B cell (primary cell): Measurements from ENCODE around the gene FBXW5. TPM values are rescaled to one million over a fixed set of nuclear protein-coding genes. Genes with fewer than 3 reads are reported as not detected.

Experiments
- ATAC-seq: fragments of 200-7000 bp; cut with Tn5 transposase; one replicate; pipeline ENCODE4 v1.10.0; 2021; ENCODE audit warnings: low read depth, mild to moderate bottlenecking, moderate number of reproducible peaks, moderate library complexity
- CTCF ChIA-PET: fragments of 350-600 bp; sonication (Branson Sonifier 250); formaldehyde crosslinking; loops from one replicate; lab custom pipeline; 2021; ENCODE audit warnings: antibody characterized with exemption, inconsistent platforms; lab: Charles Lee
- POLR2A ChIA-PET: fragments of 350-600 bp; sonication (Branson Sonifier 250); formaldehyde crosslinking; loops from one replicate; lab custom pipeline; 2021; ENCODE audit warnings: antibody characterized with exemption; lab: Charles Lee
- DNase-seq: peaks from one replicate; pipeline ENCODE4 v3.0.0; 2013
- H2AFZ ChIP-seq: 2 replicates; pipeline ENCODE4 v1.6.1; 2012; ENCODE audit warnings: mild to moderate bottlenecking, low read depth, low read length; ENCODE audit not compliant: insufficient read depth, poor library complexity, severe bottlenecking
- H3K27ac ChIP-seq, 2 donors: 1 replicate in 1 of 2; 2 replicates in 1 of 2; pipeline ENCODE4 v1.5.1; 2012 to 2013; ENCODE audit warnings: low read length in 2 of 2, mild to moderate bottlenecking in 2 of 2, moderate library complexity in 1 of 2
- H3K27me3 ChIP-seq, 4 experiments: fragments of 200-600 bp in 1 of 4; sonication (generic) in 1 of 4; replicated peaks in 1 of 4; 1 replicate in 2 of 4; 2 replicates in 2 of 4; pipeline versions ENCODE4 v1.6.1 to v1.7.0; 2013 to 2016; ENCODE audit warnings: low read length in 3 of 4, mild to moderate bottlenecking in 2 of 4, mixed read lengths in 1 of 4, moderate library complexity in 1 of 4; ENCODE audit not compliant: insufficient read depth in 4 of 4, control insufficient read depth in 3 of 4; ENCODE audit errors: control extremely low read depth in 1 of 4
- H3K36me3 ChIP-seq, 2 experiments: replicated peaks in 1 of 2; 1 replicate in 1 of 2; 2 replicates in 1 of 2; pipeline versions ENCODE4 v1.6.1 to v1.7.1; 2013; ENCODE audit warnings: low read length in 1 of 2; ENCODE audit not compliant: insufficient read depth in 2 of 2, control insufficient read depth in 1 of 2; ENCODE audit errors: control extremely low read depth in 1 of 2, extremely low read depth in 1 of 2
- H3K4me1 ChIP-seq, 2 donors: fragments of 200-600 bp in 1 of 2; sonication (generic) in 1 of 2; 1 replicate in 1 of 2; 2 replicates in 1 of 2; pipeline versions ENCODE4 v1.5.1 to v1.6.1; 2013 to 2017; ENCODE audit warnings: low read length in 2 of 2; ENCODE audit not compliant: control insufficient read depth in 2 of 2, insufficient read depth in 2 of 2
- H3K4me2 ChIP-seq: replicated peaks from 2 replicates; pipeline ENCODE3; 2012; ENCODE audit warnings: mild to moderate bottlenecking, low read depth, low read length; ENCODE audit not compliant: poor library complexity, severe bottlenecking
- H3K4me3 ChIP-seq, 5 experiments: fragments of 200-600 bp in 1 of 5; sonication (generic) in 1 of 5; 1 replicate in 3 of 5; 2 replicates in 2 of 5; pipeline versions ENCODE4 v1.5.1 to v1.7.0; 2011 to 2016; ENCODE audit warnings: low read length in 4 of 5, mild to moderate bottlenecking in 4 of 5, low read depth in 2 of 5, control low read depth in 1 of 5, moderate library complexity in 1 of 5; ENCODE audit not compliant: insufficient read depth in 1 of 5; ENCODE audit errors: control extremely low read depth in 1 of 5, extremely low read depth in 1 of 5
- H3K79me2 ChIP-seq: fragments of 200-600 bp; sonication (generic); one replicate; pipeline ENCODE4 v1.6.0; 2016; ENCODE audit warnings: low read length; ENCODE audit not compliant: control insufficient read depth, insufficient read depth
- H3K9ac ChIP-seq: fragments of 200-600 bp; sonication (generic); 2 replicates; pipeline ENCODE4 v1.6.1; 2017; ENCODE audit warnings: mild to moderate bottlenecking, low read length, moderate library complexity
- H3K9me3 ChIP-seq, 3 donors: one replicate each; pipeline versions ENCODE4 v1.6.1 to v1.7.1; 2013; ENCODE audit warnings: low read length in 2 of 3; ENCODE audit not compliant: control insufficient read depth in 2 of 3, insufficient read depth in 1 of 3; ENCODE audit errors: control extremely low read depth in 1 of 3
- H4K20me1 ChIP-seq: 2 replicates; pipeline ENCODE4 v1.6.0; 2012; ENCODE audit warnings: mild to moderate bottlenecking, low read length; ENCODE audit not compliant: insufficient read depth, control insufficient read depth, poor library complexity, severe bottlenecking
- H3K27ac Mint-ChIP-seq: one replicate; pipeline ENCODE4 v1.8.0; 2021; ENCODE audit warnings: mixed read lengths
- H3K27me3 Mint-ChIP-seq: one replicate; pipeline ENCODE4 v1.8.0; 2021; ENCODE audit warnings: mixed read lengths
- H3K4me1 Mint-ChIP-seq: one replicate; pipeline ENCODE4 v1.8.0; 2021; ENCODE audit warnings: mixed read lengths
- H3K4me3 Mint-ChIP-seq: one replicate; pipeline ENCODE4 v1.8.0; 2021; ENCODE audit warnings: mixed read lengths
- H3K9me3 Mint-ChIP-seq: one replicate; pipeline ENCODE4 v1.8.0; 2022; ENCODE audit warnings: mixed read lengths; ENCODE audit not compliant: insufficient read depth
- EZH2 ChIP-seq: IDR thresholded peaks from 2 replicates; pipeline ENCODE4 v1.6.1; 2012; ENCODE audit warnings: borderline replicate concordance, low read depth, mild to moderate bottlenecking, moderate library complexity, low read length; ENCODE audit not compliant: insufficient read depth, poor library complexity, severe bottlenecking
- WGBS: methylation state at CpG from one replicate; pipeline ENCODE4 v1.1.5; 2013; ENCODE audit warnings: missing lambda C conversion rate; ENCODE audit not compliant: insufficient coverage; 5-methylcytosine and 5-hydroxymethylcytosine counted together
- intact Hi-C: fragments of 100-400 bp; cut with micrococcal nuclease; formaldehyde crosslinking; loops from one replicate; pipeline ENCODE4 v1.10.0; 2022
- polyA plus RNA-seq: library from polyadenylated mRNA; depleted of rRNA; stranded (reverse); fragments of >200 nt; gene quantifications from 2 replicates; pipeline ENCODE4 v1.2.3, GENCODE V29; 2012
- total RNA-seq, 2 donors: library from RNA; stranded (reverse); fragments of 120-200 nt in 1 of 2; gene quantifications; 1 replicate in 1 of 2; 2 replicates in 1 of 2; pipeline versions ENCODE4 v1.2.3 to v1.2.4, GENCODE V29; 2013 to 2022
- TF ChIP-seq, protein P1 (sequence below): fragments of 200-600 bp; IDR thresholded peaks from one replicate; pipeline ENCODE4 v1.8.0; 2022; ENCODE audit warnings: antibody characterized with exemption, mild to moderate bottlenecking

The FBXW5 gene
- total and polyA plus RNA-seq, 2 donors (not counting 1 experiment from before 2014, with no cell fraction given) = 99.6 to 195 TPM

GRCh38 chr9:136963341-136963740, 18.8 kb upstream of the FBXW5 start:
- Mint-ChIP-seq H3K9me3 (no peaks in the 10 kb centered on the region), H3K27ac (no peak overlapping the region), H3K27me3 (peaks cover 5% of the 10 kb centered on the region), H3K4me1 (peaks cover 11% of the 10 kb centered on the region), H3K4me3 (no peak overlapping the region)
- CTCF ChIA-PET = no interaction called here
- ATAC-seq (no peak), DNase-seq (no peak)
- intact Hi-C loops = no loop called here
- 91% methylated on average over 15 of the region's 15 CpGs for WGBS
- Histone ChIP-seq H3K36me3 (no peaks in the 10 kb centered on the region), H3K9ac (no peak overlapping the region), H3K9me3 (peaks cover 0 to 2% (median 0%) of the 10 kb centered on the region in 3 donors), H3K27ac (no peak overlapping the region), H3K79me2 (no peaks in the 10 kb centered on the region), H3K27me3 (peaks cover 0 to 7% (median under 1%) of the 10 kb centered on the region in 4 experiments), H3K4me1 (peaks cover 5 to 10% of the 10 kb centered on the region in 2 donors), H3K4me2 (no peak overlapping the region), H4K20me1 (no peaks in the 10 kb centered on the region), H2AFZ (no peak overlapping the region), H3K4me3 (no peak overlapping the region)
- POLR2A ChIA-PET = no interaction called here
- TF ChIP-seq, protein P1, sequence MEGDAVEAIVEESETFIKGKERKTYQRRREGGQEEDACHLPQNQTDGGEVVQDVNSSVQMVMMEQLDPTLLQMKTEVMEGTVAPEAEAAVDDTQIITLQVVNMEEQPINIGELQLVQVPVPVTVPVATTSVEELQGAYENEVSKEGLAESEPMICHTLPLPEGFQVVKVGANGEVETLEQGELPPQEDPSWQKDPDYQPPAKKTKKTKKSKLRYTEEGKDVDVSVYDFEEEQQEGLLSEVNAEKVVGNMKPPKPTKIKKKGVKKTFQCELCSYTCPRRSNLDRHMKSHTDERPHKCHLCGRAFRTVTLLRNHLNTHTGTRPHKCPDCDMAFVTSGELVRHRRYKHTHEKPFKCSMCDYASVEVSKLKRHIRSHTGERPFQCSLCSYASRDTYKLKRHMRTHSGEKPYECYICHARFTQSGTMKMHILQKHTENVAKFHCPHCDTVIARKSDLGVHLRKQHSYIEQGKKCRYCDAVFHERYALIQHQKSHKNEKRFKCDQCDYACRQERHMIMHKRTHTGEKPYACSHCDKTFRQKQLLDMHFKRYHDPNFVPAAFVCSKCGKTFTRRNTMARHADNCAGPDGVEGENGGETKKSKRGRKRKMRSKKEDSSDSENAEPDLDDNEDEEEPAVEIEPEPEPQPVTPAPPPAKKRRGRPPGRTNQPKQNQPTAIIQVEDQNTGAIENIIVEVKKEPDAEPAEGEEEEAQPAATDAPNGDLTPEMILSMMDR = no peak
- TF ChIP-seq EZH2 = no peak

DNA sequence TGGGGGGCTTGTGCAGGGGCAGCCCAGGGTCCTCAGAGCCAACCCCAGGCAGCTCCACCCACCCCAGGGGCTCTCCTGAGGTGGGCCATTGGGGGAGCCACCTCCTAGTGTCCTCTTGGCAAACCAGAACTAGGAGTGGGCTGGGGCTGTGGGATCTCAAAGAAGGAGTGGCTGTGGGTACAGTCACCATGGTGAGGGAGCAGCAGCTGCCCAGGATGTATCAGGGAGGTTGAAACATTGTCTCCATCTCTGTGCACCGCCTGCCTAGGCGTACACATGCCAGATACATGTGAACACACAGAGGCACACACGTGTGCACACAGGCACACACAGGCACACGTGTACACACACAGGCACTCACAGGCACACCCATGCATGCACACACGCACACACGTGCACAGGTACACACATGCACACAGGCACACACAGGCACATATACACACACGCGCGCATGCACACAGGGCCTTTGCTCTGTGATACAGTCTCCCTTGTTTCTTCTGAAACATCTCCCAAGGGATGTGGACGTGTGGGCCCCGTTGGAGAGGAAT, 18.2 kb upstream of the FBXW5 start:
- H2AFZ ChIP-seq = no peak overlapping the region
- DNase-seq = no peak
- no peaks in the 10 kb centered on the region for H3K36me3 ChIP-seq
- WGBS = 82% methylated on average over 7 of the region's 11 CpGs
- TF ChIP-seq, protein P1 = no peak
- no peak for TF ChIP-seq EZH2
- peaks cover 11% of the 10 kb centered on the region for H3K4me1 Mint-ChIP-seq
- intact Hi-C loops = no loop called here
- H3K27ac ChIP-seq = no peak overlapping the region
- ChIA-PET CTCF (no interaction called here), POLR2A (no interaction called here)
- H3K4me2 ChIP-seq = no peak overlapping the region
- no peaks in the 10 kb centered on the region for H3K9me3 Mint-ChIP-seq
- H3K27me3 ChIP-seq = peaks cover 0 to 7% (median under 1%) of the 10 kb centered on the region in 4 experiments
- H3K27me3 Mint-ChIP-seq = peaks cover 5% of the 10 kb centered on the region
- ATAC-seq = no peak
- H3K9me3 ChIP-seq = peaks cover 0 to 2% (median 0%) of the 10 kb centered on the region in 3 donors
- H3K27ac Mint-ChIP-seq = peak overlapping the region; percentile 61
- no peak overlapping the region for H3K9ac ChIP-seq
- H3K4me3 Mint-ChIP-seq = no peak overlapping the region
- peaks cover 5 to 10% of the 10 kb centered on the region in 2 donors for H3K4me1 ChIP-seq
- no peaks in the 10 kb centered on the region for H3K79me2 ChIP-seq
- no peak overlapping the region for H3K4me3 ChIP-seq
- no peaks in the 10 kb centered on the region for H4K20me1 ChIP-seq
